DOHH2 (cell line): ENCODE results near the gene IDH3B.

Experiments
- H3F3A ChIP-seq: fragments of 200-600 bp; sonication (generic), shearing (Covaris generic); 2 replicates; pipeline ENCODE4 v1.6.0; 2016; ENCODE audit warnings: antibody characterized with exemption, mild to moderate bottlenecking; ENCODE audit not compliant: control insufficient read depth, insufficient read depth
- H3K27ac ChIP-seq: fragments of 200-600 bp; sonication (generic); 2 replicates; pipeline ENCODE4 v1.5.1; 2014; ENCODE audit warnings: low read depth, mild to moderate bottlenecking, low read length, moderate library complexity
- H3K27me3 ChIP-seq: fragments of 200-600 bp; sonication (generic); 2 replicates; pipeline ENCODE4 v1.6.1; 2014; ENCODE audit warnings: mild to moderate bottlenecking, low read length, mixed read lengths; ENCODE audit not compliant: control insufficient read depth
- H3K36me3 ChIP-seq: fragments of 200-600 bp; sonication (generic); 2 replicates; pipeline ENCODE4 v1.6.1; 2014; ENCODE audit warnings: mild to moderate bottlenecking, low read length, moderate library complexity, mixed read lengths; ENCODE audit not compliant: control insufficient read depth
- H3K4me1 ChIP-seq: fragments of 200-600 bp; sonication (generic); 2 replicates; pipeline ENCODE4 v1.6.1; 2014; ENCODE audit warnings: mild to moderate bottlenecking, low read length, mixed read lengths; ENCODE audit not compliant: control insufficient read depth
- H3K4me2 ChIP-seq: fragments of 200-600 bp; sonication (generic); 2 replicates; pipeline ENCODE4 v1.6.0; 2014; ENCODE audit warnings: mild to moderate bottlenecking, low read length, moderate library complexity
- H3K4me3 ChIP-seq: fragments of 200-600 bp; sonication (generic); 2 replicates; pipeline ENCODE4 v1.5.1; 2014; ENCODE audit warnings: mild to moderate bottlenecking, low read length, mixed read lengths
- H3K79me2 ChIP-seq: fragments of 200-600 bp; sonication (generic); 2 replicates; pipeline ENCODE4 v1.6.1; 2014; ENCODE audit warnings: mild to moderate bottlenecking, low read length, mixed read lengths; ENCODE audit not compliant: control insufficient read depth
- H3K9me2 ChIP-seq: fragments of 200-600 bp; sonication (generic); replicated peaks from 2 replicates; pipeline ENCODE4 v1.6.1; 2014; ENCODE audit warnings: mild to moderate bottlenecking, low read length, mixed read lengths; ENCODE audit not compliant: control insufficient read depth
- H3K9me3 ChIP-seq: fragments of 200-600 bp; sonication (generic); 2 replicates; pipeline ENCODE4 v1.6.1; 2014; ENCODE audit warnings: antibody characterized with exemption, low read length, mixed read lengths; ENCODE audit not compliant: control insufficient read depth, insufficient read depth
- H4K20me1 ChIP-seq: fragments of 200-600 bp; sonication (generic); 2 replicates; pipeline ENCODE4 v1.6.0; 2014; ENCODE audit warnings: low read depth, mild to moderate bottlenecking, antibody characterized with exemption, low read length, moderate library complexity; ENCODE audit not compliant: control insufficient read depth, insufficient read depth
- CTCF ChIP-seq: fragments of 200-600 bp; sonication (generic); IDR thresholded peaks from one replicate; pipeline ENCODE4 v1.5.1; 2014; ENCODE audit warnings: antibody characterized with exemption, mild to moderate bottlenecking, low read depth, low read length; ENCODE audit not compliant: poor library complexity, severe bottlenecking
- EZH2phosphoT487 ChIP-seq: fragments of 200-600 bp; sonication (generic); IDR thresholded peaks from 2 replicates; pipeline ENCODE4 v1.6.1; 2017; ENCODE audit warnings: borderline replicate concordance, mild to moderate bottlenecking, antibody characterized with exemption, low read length, moderate library complexity, mixed read lengths

The IDH3B gene

DNA sequence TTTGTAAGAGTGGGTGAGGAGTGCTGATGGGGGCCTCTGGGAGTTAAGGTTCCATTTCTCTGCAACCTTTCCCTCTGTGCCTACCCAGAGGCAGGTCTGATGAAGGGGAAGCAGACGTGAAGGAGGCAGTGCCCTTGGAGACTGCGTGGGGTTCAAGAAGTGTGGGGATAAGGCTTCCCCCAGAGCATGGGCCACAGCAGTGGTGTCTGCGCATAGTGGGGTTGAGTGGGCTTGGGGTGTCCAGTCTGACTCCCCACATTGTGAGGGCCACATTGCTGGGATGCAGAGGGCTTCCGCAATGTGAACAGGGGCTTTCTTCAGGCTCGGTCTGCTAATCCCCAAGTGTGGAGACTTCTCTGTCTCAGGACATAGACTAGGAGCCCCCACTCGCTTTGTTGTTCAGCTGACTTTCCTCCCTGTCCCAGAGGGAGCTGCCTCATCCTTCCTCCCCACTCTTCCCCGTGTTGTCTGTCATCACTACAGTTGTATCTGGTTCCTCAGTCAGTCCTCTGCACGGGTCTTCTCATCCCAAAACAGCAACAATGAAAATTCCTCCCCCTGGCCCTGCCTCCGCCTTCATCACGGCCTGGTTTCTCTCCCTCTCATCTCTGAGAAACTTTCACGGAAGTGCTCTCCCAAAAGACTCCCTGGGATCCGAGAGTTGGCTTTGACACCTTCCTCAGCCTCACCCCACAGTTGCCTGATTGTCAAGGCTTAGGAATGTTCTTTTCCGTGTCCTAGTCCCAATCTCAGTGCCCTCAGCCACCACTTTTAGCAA, 31.4 kb upstream of the IDH3B start:
- Histone ChIP-seq H3K27me3 (peaks cover 51% of the 10 kb centered on the region), H4K20me1 (no peaks in the 10 kb centered on the region), H3K9me3 (no peaks in the 10 kb centered on the region), H3K4me3 (no peak overlapping the region), H3K4me1 (no peaks in the 10 kb centered on the region), H3F3A (no peaks in the 10 kb centered on the region), H3K36me3 (no peaks in the 10 kb centered on the region), H3K79me2 (no peaks in the 10 kb centered on the region), H3K4me2 (no peak overlapping the region), H3K9me2 (no peaks in the 10 kb centered on the region), H3K27ac (no peak overlapping the region)
- TF ChIP-seq CTCF, result no peak
- TF ChIP-seq EZH2phosphoT487, result no peak

GRCh38 chr20:2694519-2694918, 30.5 kb upstream of the IDH3B start:
- no peaks in the 10 kb centered on the region for H3K36me3 ChIP-seq
- no peak for TF ChIP-seq CTCF
- H4K20me1 ChIP-seq, result no peaks in the 10 kb centered on the region
- no peak overlapping the region for H3K4me3 ChIP-seq
- no peaks in the 10 kb centered on the region for H3K9me2 ChIP-seq
- no peak overlapping the region for H3K4me2 ChIP-seq
- peaks cover 58% of the 10 kb centered on the region for H3K27me3 ChIP-seq
- no peaks in the 10 kb centered on the region for H3K79me2 ChIP-seq
- H3K27ac ChIP-seq, result no peak overlapping the region
- no peaks in the 10 kb centered on the region for H3F3A ChIP-seq
- no peaks in the 10 kb centered on the region for H3K4me1 ChIP-seq
- no peaks in the 10 kb centered on the region for H3K9me3 ChIP-seq

- Histone ChIP-seq H3K79me2 (no peaks in the 10 kb centered on the region), H3K27ac (no peak overlapping the region), H3K36me3 (no peaks in the 10 kb centered on the region), H3K4me3 (no peak overlapping the region), H3K9me3 (no peaks in the 10 kb centered on the region), H3K9me2 (no peaks in the 10 kb centered on the region), H3K4me2 (no peak overlapping the region), H3K27me3 (peaks cover 54% of the 10 kb centered on the region), H3K4me1 (no peaks in the 10 kb centered on the region), H3F3A (no peaks in the 10 kb centered on the region), H4K20me1 (no peaks in the 10 kb centered on the region)
- no peak for TF ChIP-seq EZH2phosphoT487
- no peak for TF ChIP-seq CTCF
These were observed 30.0 kb upstream of the IDH3B start for GRCh38 chr20:2694008-2694471.
